Esophagus mucosa (tissue), 1 donor: ENCODE data around the gene MNX1. TPM values are rescaled to one million over a fixed set of nuclear protein-coding genes. Genes with fewer than 3 reads are reported as not detected.
A peak's percentile ranks its signal among the peaks of the same experiment; 100 is the strongest.

Experiments used
- ATAC-seq: fragments of 200-7000 bp; cut with Tn5 transposase; one replicate; pipeline ENCODE4 v1.9.1; 2020
- total RNA-seq: library from RNA; stranded (reverse); gene quantifications from one replicate; pipeline ENCODE4 v1.2.4, GENCODE V29; 2023
- donor health status: DM: yes; HTN: yes; CAD: no.

MNX1 gene
- total RNA-seq, 1 donor from 2014 or later: 0.12 TPM

GRCh38 chr7:157002819-157003421 lies 7.5 kb downstream of the MNX1 start:
- ATAC-seq: no peak

- no peak for ATAC-seq
These were observed 8.3 kb downstream of the MNX1 start for GRCh38 chr7:157001920-157002818.

GRCh38 chr7:157000741-157001653 lies 9.5 kb downstream of the MNX1 start:
- ATAC-seq: no peak

- peak; percentile 27 for ATAC-seq
These were observed 10.3 kb downstream of the MNX1 start for GRCh38 chr7:156999958-157000726.

GRCh38 chr7:156998988-156999957 lies 11.2 kb downstream of the MNX1 start:
- ATAC-seq: peak; percentile 34

GRCh38 chr7:156994417-156994816 lies 16.0 kb downstream of the MNX1 start:
- no peak for ATAC-seq

- no peak for ATAC-seq
These were observed 16.6 kb downstream of the MNX1 start for GRCh38 chr7:156993925-156994235.

GRCh38 chr7:156993021-156993924 lies 17.2 kb downstream of the MNX1 start:
- no peak for ATAC-seq

- ATAC-seq: no peak
These were observed 20.5 kb downstream of the MNX1 start for GRCh38 chr7:156989766-156990535.

- no peak for ATAC-seq
These were observed 21.9 kb downstream of the MNX1 start for GRCh38 chr7:156988343-156989185.

- ATAC-seq: no peak
These were observed 24.1 kb downstream of the MNX1 start for GRCh38 chr7:156986378-156986777.

GRCh38 chr7:156985101-156985992 lies 25.1 kb downstream of the MNX1 start:
- ATAC-seq: peak; percentile 27

- no peak for ATAC-seq
These were observed 26.1 kb downstream of the MNX1 start for GRCh38 chr7:156984174-156984891.

- ATAC-seq: no peak
These were observed 30.8 kb downstream of the MNX1 start for GRCh38 chr7:156979711-156980110.

GRCh38 chr7:156979007-156979606 lies 31.4 kb downstream of the MNX1 start:
- ATAC-seq: no peak

- no peak for ATAC-seq
These were observed 34.8 kb downstream of the MNX1 start for GRCh38 chr7:156975620-156976019.
